HG02870 (cell line): ENCODE results near the gene ARSG.

Source experiments
- ATAC-seq: cut with Tn5 transposase; IDR thresholded peaks from one replicate; pipeline ENCODE4 v1.9.1; 2021; ENCODE audit warnings: mild to moderate bottlenecking, moderate library complexity; ENCODE audit not compliant: unreplicated experiment

ARSG gene

DNA sequence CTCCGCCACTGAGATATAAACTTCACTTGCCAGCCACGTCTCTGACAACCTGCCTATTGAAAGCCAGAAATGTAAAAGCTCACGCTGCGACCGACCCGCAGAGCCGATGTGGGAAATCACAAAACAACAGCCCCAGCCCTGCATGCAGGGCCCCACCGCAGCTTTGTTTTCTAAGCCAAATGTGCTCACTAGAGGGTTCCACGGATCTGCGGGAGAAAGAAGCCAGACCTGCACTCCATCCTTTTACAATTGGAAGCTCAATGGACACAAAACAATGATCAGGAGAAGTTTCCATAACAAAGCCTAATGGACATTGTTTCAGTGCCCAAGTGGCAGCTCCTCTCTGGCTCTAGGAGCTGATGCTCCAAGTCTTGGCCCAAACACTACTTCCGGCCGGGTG, 132.9 kb downstream of the ARSG start:
- ATAC-seq: no peak

DNA sequence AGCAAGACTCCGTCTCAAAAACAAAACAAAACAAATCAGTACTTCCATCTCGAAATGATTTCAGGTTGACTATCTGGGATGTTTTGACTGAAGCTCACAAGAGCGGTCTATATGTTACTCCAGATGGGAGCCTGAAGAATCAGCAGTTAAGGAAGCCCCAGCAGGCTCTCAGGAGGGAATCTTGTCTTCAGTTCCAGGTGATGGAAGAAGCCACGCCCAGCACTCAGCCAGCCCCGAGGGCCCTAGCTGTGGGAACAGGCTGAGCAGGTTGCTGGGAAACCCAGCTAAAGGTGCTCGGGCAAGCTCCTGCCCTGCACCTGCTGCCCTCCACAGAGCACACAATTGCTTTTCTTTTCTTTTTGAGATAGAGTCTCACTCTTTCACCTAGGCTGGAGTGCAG, 133.6 kb downstream of the ARSG start:
- ATAC-seq: no peak

DNA sequence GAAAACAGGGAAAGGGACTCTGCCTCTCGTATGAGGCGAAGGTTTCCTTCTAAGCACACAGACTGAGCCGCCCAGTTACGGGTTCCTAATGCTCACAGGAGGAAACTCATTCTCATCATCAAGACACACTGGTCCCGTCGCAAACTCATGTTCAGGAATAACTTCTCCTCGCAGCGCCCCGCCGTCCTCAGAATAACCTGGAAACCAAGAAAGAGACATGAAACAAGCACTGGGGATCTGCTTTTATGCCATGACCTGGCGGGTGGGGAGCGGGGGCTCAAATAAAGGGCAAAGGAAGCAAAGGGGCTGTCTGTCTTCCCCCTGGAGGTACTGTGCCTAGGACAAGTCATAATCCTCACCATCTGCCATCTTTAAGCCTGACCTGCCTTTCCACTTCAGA, 134.7 kb downstream of the ARSG start:
- no peak for ATAC-seq

DNA sequence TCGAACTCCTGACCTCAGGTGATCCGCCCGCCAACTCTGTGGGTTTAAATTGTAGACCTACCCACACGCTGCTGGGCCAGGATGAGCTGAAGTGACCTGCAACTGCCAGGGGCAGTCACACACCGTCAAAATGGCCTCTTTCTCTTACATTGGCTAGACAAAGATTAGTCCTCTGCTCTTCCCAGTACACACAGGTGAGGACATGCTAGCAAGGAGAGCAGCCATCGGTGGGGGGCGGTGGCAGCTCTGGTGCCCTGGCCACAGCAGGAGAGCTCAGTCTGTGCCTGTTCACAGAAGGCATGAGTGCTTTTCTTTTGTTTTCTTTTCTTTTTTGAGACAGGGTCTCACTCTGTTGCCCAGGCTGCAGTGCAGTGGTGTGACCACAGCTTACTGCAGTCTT, 136.3 kb downstream of the ARSG start:
- no peak for ATAC-seq

DNA sequence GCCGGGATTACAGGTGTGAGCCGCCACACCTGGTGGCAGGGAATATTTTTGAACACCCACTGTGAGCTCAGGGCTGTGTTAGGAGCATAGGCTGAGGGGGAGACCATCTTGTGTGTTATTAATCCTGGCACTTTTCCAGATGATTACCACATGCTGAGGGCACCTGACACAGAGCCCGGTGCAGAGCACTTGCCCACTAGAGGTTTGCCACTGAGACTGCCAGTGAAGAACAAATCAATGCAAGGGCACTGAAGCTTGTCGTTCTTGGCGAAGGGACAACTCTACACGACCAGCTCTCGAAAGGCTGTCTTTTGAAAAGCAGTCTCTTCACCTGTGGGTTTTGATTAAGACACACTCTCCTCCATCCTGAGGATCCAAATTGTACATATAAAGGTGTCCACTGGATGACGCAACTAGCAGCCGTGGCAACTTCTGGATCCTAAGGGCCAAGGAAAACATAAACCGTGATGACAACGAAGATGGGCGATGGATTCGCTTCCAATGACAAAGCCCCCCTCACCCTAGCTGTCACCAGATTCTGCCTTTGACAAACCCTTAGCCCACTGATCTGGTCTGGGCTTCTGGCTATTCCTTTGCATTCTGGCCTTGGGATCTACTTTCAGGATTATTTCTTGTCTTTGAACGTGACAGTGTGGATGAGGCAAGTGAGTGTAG, 137.3 kb downstream of the ARSG start:
- no peak for ATAC-seq

DNA sequence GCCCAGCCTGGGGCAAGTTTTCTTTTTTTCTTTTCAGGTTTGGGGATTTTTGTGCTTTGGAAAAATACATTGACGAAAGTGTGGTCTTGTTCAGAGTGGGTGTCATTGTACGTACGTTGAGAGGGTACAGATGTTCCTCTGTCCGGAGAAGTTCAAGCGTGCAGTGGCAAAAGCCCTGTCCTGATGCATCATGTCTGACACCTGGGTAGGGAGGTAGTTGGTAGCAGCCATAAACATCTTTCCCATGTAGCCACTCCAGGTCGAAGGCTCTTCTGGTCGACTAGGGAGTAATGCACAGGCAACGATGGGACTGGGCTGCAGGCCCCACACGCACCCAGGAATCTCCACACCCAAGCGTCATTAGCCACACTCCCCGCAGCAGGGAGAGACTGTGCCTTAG, 138.6 kb downstream of the ARSG start:
- no peak for ATAC-seq

DNA sequence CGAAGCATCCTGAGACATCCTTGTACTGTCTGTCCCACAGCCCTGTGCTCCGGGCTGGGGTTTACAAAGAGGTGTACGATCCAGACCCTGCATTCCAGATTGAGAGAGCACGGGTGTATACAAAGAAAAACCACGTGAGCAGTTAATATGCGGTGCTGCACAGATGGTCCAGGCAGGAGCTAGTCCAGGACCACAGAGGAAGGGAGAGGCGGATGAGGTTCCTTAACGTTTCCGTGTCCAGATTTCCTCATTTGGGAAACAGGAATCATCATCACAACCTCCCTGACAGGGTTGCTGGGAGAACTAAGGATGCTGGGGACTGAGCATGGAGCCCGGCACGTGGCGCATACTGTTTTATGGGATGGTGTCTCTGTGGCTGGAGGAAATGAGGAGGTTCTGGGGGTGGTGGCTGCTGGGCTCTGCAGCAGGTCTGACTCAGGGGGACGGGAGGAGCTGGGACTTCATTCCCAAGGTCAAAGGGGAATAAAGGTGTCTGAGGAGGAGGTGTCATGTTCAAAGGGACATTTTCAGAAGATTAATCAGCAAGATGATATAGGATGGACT, 139.8 kb downstream of the ARSG start:
- no peak for ATAC-seq

DNA sequence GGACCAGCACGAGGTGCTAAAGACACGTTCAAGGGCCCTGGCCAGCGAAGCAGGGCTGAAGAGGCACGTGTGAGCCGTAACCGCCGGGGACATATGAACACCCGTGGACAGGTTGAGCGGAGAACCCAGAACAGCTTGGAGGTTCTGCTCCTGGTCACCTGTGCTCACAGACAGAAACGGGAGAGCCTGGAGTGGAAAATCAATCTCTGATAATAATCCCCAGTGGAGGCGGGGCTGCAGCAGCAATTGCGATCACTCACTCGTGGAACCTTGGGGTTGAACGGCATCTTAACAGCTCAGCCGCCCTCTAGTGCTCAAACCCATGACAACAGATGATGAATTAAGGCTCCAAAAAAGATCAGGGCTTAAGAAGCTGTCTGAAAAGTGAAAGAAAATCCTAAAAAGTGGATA, 140.4 kb downstream of the ARSG start:
- no peak for ATAC-seq

DNA sequence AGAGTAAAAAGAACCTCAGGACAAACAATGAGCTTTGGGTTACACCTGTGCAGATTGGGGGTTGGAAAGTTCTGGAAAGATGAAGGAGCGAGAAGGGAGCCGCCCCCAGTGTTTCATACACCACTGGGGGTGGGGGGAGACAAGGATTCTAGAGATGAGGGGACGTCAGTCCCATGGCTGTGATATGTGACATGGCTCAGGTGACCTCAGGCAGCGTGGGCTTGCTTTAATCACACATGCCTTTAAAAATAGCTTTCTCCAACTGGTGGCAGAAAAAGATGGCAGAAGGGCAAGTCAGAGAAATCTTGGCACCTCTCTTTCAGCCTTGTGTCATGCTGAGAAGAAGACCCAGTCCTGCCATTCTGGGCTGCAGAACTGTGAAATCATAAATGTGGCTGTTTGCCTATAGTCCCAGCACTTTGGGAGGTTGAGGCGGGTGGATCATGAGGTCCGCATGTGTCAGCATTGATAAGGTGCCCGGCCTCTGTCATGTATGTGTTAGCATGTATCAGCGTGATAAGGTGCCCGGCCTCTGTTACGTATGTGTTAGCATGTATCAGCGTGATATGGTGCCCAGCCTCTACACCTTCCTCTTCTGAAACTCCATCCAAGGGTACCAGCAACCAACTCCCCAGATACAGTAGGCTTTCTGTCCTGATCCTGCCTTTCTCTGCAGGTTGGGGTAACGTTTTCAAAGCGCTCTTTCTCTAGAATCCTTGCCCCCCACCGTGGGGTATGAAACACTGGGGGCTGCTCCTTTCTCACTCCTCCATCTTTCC, 141.0 kb downstream of the ARSG start:
- no peak for ATAC-seq

DNA sequence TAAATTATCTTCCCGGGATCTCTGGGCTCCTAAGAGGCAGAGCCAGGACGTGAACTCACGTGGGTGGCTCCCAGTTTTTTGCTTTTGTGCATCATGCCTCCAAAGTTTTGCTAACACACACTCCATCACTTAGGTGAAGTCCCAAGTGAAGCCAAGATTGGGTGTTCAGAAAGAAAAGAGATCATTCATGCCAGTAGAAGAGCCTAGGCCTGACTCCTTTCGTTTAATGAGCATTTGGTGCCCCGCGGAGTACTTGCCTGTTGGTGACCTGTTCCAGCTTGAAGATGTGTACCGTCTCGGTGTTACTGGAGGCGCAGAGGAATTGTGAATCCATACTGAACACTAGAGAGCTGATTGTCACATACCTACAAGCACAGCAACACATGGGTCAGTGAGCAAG, 141.9 kb downstream of the ARSG start:
- no peak for ATAC-seq

DNA sequence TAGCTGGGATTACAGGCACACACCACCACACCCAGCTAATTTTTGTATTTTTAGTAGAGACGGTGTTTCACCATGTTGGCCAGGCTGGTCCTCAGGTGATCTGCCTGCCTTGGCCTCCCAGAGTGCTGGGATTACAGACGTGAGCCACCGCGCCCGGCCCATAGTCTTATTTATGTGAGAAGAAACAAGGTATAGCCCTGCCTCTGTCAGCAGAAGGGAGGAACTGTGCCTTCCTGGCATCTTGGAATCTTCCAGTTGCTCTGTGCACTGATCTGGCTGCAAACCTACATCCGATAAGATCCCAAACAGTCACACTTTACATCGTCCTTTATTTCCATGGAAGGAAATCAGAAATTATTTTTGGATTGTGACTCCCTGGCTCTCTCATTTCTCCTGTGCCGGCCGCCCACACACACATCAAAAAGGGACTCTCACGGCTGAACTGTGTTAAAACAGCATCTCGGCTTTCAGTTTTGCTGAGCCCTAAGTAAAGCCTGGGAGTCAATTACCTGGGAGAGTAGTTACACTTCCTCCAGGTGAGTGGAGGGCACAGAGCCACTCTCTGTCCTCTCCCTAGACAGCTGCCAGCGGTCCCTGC, 142.7 kb downstream of the ARSG start:
- ATAC-seq: no peak

DNA sequence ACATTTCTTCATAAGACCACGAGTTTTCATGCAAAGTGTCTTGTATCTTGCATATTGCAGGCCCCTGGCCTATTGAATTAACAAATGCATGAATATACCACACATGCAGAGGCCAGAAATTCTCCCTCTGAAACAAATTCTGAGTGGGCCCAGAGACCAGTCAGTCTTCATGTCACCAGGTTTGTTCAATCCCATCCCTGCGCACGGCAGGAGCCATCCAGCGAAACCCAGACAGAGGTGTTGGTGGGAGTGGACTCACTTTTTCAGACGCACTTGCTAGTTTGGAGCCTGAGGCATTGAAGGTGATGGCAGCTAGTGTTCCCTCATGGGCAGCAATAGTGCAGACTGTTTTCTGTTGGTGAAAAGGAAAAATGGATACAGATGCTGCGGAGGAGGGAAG, 144.1 kb downstream of the ARSG start:
- no peak for ATAC-seq

DNA sequence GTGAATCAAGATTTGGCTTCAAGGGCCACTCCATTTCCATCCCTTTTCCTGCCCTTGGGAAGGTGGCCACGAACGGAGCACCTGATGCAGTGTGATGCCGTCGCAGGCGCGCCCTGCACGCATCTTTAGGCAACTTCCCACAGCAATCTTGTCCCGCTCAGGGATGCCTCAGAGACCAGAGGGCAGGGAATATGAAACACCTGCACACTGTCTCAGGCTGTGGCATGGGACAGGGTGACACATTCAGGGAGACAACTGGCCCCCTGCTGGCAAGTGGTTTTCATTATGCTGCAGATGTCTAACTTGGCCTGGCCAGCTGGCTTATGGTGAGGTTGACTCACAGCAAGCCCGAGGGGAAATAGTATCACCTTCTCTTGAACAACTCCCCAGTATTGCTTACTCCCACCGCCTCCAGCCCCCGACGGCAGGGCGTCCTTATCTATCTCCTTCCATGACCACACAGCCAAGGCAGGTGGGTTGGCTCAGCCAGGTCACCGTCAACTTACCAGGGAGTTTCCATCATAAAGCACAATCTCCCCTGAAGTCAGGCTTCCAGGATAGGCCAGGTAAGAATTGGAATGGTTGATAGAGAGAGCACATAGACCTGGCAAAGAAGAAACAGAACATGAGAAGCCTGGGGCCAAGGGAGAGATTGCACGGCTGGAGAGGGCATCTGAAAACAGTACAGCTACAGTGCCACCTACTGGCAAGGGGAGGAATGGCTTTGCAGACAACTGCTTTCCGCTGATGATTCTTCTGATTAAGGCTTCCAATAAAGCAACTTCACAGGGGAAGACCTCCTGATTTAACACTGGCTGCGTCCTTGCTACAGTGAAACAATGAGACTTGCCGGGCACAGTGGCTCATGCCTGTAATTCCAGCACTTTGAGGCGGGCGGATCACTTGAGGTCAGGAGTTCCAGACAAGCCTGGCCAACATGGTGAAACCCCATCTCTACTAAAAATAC, 144.9 kb downstream of the ARSG start:
- no peak for ATAC-seq

DNA sequence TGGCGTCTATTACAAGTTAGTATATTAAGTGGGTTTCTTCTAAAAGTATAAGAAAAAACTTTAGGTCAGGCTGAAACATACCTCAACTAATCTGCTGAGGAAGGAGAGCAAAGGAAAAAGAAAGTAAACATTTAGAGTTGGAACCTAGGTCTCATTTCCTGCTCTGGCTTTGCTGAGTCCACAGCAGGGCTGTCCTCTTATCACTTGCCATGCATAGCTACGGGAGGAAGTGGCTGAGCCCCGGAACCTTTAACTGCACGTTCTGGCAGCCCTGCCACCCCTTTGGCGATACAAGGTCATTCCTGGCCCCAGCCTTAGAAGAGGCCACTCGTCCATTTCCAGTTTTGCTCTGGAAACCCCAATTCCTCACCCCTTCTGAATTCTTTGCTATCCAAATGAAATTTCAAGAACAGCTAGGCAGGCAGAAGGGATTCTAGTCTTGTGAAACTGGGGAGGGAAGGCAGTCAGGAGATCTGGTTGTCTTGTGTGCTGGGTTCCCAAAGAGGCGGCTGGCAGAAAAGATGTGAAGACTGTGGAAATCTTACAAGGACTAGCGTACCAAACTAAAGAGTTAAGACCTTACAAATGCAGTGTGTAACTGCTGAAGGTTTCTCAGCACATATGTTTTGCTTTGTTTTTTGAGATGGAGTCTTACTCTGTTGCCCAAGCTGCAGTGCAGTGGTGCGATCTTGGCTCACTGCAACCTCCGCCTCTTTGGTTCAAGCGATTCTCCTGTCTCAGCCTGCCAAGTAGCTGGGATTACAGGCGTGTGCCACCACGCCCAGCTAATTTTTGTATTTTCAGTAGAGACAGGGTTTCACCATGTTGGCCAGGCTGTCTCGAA, 146.9 kb downstream of the ARSG start:
- ATAC-seq: peak; percentile 43

DNA sequence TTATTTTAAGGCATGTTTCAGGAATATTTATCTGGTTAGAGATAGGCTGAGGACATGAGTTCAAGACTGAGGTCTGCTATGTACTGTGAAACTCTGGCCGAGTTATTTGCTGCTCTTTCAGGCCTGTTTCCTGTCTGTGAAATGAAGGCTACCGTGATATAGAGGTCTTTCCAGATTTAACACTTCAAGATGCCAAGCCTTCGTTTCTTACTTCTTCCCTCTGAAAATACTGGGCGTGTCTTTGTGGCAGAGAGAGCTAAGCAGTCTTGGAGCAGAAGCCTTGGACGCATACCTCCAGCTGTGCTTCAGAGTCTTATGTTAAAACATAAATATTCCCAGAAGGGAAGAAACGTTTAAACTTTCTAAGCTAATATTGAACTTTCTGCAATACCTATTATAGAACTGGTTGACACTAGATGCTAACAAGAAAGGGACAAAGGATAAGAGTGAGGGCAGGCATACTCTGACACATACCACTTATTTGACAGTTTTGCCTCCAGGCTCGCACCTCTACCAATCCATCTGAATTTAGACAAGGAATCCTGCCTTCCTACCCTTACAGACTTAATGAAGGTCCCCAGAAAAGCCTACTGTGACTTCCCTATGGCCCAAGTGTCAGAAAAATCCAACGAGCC, 148.5 kb downstream of the ARSG start:
- no peak for ATAC-seq

DNA sequence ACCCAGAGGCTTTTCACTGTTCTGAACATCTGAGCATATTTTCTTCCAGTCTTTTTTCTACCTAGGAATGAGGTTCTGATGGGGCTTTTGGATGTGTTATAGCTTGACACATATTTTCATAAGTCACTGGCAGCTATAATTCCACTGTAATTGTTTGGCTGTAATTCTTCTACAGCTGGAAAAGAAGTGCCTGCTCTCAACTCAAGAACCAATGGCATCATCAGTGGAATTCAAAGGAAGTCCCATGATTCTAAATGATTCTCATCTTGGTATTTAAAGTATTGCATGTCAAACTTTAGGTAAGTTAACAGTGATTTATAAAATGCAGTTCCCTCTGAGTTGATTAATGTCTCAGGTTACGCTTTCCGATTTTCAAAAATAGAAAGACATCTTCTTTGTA, 149.2 kb downstream of the ARSG start:
- ATAC-seq: no peak

DNA sequence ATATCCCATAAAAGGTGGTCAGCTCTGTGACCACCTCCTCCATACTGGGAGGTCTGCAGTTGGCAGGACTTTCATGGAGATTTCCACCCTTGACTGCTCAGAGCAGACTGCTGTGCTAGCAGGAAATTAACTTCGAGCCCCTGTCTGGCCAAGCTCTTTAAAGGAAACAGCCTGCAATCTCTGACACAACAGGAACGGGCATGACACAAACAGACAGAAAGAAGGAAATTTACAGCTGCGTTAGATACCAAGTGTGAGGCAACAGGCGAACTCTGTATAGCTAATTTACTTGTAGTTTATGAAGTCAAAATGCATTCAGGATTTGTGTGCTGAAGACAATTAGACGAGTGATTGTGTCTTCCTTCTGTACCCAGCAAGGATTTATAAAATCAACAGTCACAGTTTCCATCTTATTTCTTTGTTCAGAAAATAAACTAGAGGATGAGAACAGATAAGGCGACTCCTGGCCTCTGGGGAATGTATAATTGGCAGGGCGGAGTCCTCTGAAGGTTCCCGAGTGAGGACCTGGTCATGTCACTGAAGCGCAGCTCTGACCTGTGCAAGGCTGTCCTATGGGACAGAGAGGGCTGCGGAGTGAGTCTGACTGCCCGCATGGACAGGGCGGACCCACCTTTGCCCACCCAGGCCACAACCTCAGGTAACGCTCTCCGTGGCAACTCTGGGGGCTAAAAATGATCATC, 149.9 kb downstream of the ARSG start:
- ATAC-seq: no peak

DNA sequence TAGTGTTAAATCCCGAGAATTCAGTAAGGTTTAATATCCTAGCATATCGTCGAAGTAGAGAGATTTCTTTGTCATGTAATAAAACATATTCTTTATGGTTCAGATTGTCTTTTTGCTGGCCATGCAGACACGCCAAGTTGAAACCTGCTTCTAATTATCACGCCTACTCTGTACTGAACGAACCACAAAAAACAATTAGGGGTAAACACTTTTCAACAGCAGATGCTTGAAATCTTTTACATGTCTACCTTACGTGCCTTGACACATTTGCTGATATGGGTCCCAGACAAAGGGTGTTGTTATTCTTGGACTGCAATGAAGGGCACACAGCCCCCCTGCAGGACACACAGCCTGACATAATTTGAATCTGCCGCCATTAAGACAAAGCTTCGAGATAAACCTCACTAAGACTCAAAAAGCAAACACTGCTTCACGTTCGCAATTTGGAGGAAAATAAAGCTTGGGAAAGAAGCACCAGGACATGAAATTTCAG, 152.7 kb downstream of the ARSG start:
- no peak for ATAC-seq

DNA sequence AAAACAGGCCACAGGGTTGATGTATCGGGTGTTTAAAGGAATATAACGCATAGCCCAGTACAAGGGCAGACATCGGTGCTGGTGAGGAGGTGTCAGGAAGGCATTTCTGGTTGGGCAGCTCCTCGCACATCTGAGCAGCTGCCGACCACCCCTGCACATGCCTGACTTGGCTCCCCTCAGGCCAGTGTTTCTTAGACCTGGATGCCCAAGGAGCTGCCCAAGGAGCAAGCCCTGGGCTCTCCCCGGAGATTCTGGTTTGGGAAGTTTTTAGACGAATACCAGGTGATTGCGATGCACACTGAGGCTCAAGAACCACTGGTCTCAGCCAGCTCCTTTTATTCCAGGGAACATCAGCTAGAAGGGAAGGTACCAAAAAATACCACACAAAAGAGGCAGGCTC, 154.4 kb downstream of the ARSG start:
- no peak for ATAC-seq
